ENCODE results near the gene TAGLN. TPM values are rescaled to one million over a fixed set of nuclear protein-coding genes. Genes with fewer than 3 reads are reported as not detected.

Gene TAGLN
- total RNA-seq, 4 donors from 2014 or later: 1,525 to 3,984 (median 2,307) TPM

GRCh38 chr11:117171404-117172061 lies 27.6 kb upstream of the TAGLN start:
- Histone ChIP-seq H3K9me3 (no peaks in the 10 kb centered on the region), H3K27ac (peak overlapping the region in 3 of 4 donors; percentile 11 to 77 (median 75)), H3K4me1 (peaks cover 0 to 52% (median 15%) of the 10 kb centered on the region in 4 donors), H3K4me3 (no peak overlapping the region), H3K36me3 (peaks cover 6 to 45% (median 13%) of the 10 kb centered on the region in 3 donors), H3K27me3 (no peaks in the 10 kb centered on the region)
- TF ChIP-seq EP300 (IDR thresholded peaks at IDR 0.05) (peak in 1 of 2 donors; percentile 35), POLR2A (IDR thresholded peaks at IDR 0.05) (no peak)
- no peak for DNase-seq (ENCODE audit: low spot score in 2 of 2)
- 60 to 62% methylated on average over 14 of the region's 14 CpGs for WGBS, 2 donors

GRCh38 chr11:117172724-117173421 lies 26.3 kb upstream of the TAGLN start:
- Histone ChIP-seq H3K9me3 (no peaks in the 10 kb centered on the region), H3K36me3 (peaks cover 0 to 31% (median 2%) of the 10 kb centered on the region in 3 donors), H3K4me3 (no peak overlapping the region), H3K4me1 (peaks cover 0 to 49% (median 16%) of the 10 kb centered on the region in 4 donors), H3K27ac (peak overlapping the region; percentile 20 to 77 (median 51)), H3K27me3 (no peaks in the 10 kb centered on the region)
- WGBS, 2 donors: 59 to 63% methylated on average over 14 of the region's 14 CpGs
- DNase-seq (ENCODE audit: low spot score in 2 of 2): no peak
- TF ChIP-seq, protein P1, sequence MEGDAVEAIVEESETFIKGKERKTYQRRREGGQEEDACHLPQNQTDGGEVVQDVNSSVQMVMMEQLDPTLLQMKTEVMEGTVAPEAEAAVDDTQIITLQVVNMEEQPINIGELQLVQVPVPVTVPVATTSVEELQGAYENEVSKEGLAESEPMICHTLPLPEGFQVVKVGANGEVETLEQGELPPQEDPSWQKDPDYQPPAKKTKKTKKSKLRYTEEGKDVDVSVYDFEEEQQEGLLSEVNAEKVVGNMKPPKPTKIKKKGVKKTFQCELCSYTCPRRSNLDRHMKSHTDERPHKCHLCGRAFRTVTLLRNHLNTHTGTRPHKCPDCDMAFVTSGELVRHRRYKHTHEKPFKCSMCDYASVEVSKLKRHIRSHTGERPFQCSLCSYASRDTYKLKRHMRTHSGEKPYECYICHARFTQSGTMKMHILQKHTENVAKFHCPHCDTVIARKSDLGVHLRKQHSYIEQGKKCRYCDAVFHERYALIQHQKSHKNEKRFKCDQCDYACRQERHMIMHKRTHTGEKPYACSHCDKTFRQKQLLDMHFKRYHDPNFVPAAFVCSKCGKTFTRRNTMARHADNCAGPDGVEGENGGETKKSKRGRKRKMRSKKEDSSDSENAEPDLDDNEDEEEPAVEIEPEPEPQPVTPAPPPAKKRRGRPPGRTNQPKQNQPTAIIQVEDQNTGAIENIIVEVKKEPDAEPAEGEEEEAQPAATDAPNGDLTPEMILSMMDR (IDR thresholded peaks at IDR 0.05): no peak
- peak in 1 of 2 donors; percentile 11 for TF ChIP-seq EP300 (IDR thresholded peaks at IDR 0.05)

- no peak overlapping the region for H3K4me3 ChIP-seq
- H3K4me1 ChIP-seq: peaks cover 0 to 61% (median 20%) of the 10 kb centered on the region in 4 donors
- peaks cover 0 to 13% (median 0%) of the 10 kb centered on the region in 3 donors for H3K36me3 ChIP-seq
- H3K9me3 ChIP-seq: no peaks in the 10 kb centered on the region
- no peak for DNase-seq (ENCODE audit: low spot score in 2 of 2)
- WGBS, 2 donors: 17 to 28% methylated on average over 7 of the region's 7 CpGs
- no peaks in the 10 kb centered on the region for H3K27me3 ChIP-seq
- H3K27ac ChIP-seq: peak overlapping the region in 3 of 4 donors; percentile 63 to 76 (median 65)
- TF ChIP-seq POLR2A (IDR thresholded peaks at IDR 0.05) (no peak), EP300 (IDR thresholded peaks at IDR 0.05) (peak in 1 of 2 donors; percentile 10)
Observed at GRCh38 chr11:117175104-117175503, 24.1 kb upstream of the TAGLN start.

GRCh38 chr11:117175781-117176180 lies 23.4 kb upstream of the TAGLN start:
- H3K27ac ChIP-seq: peak overlapping the region in 3 of 4 donors; percentile 63 to 76 (median 65)
- WGBS, 2 donors: 58 to 73% methylated on average over 5 of the region's 5 CpGs
- TF ChIP-seq POLR2A (IDR thresholded peaks at IDR 0.05): no peak
- TF ChIP-seq, protein P1 (IDR thresholded peaks at IDR 0.05): no peak
- TF ChIP-seq EP300 (IDR thresholded peaks at IDR 0.05): no peak

GRCh38 chr11:117176186-117176585 lies 23.0 kb upstream of the TAGLN start:
- H3K27ac ChIP-seq: peak overlapping the region in 3 of 4 donors; percentile 63 to 76 (median 65)
- no peak overlapping the region for H3K4me3 ChIP-seq
- 42 to 44% methylated on average over 1 of the region's 1 CpG for WGBS, 2 donors
- TF ChIP-seq, protein P1 (IDR thresholded peaks at IDR 0.05): no peak
- H3K9me3 ChIP-seq: no peaks in the 10 kb centered on the region
- H3K4me1 ChIP-seq: peaks cover 0 to 72% (median 30%) of the 10 kb centered on the region in 4 donors
- peaks cover 0 to 4% (median 0%) of the 10 kb centered on the region in 3 donors for H3K36me3 ChIP-seq
- DNase-seq (ENCODE audit: low spot score in 2 of 2): no peak
- no peaks in the 10 kb centered on the region for H3K27me3 ChIP-seq

More at GRCh38 chr11:117175781-117176180, 23.4 kb upstream of the TAGLN start:
- no peak for DNase-seq (ENCODE audit: low spot score in 2 of 2)
- H3K4me1 ChIP-seq: peaks cover 0 to 68% (median 26%) of the 10 kb centered on the region in 4 donors
- no peaks in the 10 kb centered on the region for H3K9me3 ChIP-seq
- H3K27me3 ChIP-seq: no peaks in the 10 kb centered on the region
- peaks cover 0 to 6% (median 0%) of the 10 kb centered on the region in 3 donors for H3K36me3 ChIP-seq
- no peak overlapping the region for H3K4me3 ChIP-seq

All from tibial nerve (tissue), 4 donors.